ENCODE results near the gene PEAR1.
"Not testable (repeated sequence)": the region's sequence is repeated elsewhere in the genome, so short reads cannot be mapped to it uniquely, and the experiment has no call there.

Gene PEAR1

DNA sequence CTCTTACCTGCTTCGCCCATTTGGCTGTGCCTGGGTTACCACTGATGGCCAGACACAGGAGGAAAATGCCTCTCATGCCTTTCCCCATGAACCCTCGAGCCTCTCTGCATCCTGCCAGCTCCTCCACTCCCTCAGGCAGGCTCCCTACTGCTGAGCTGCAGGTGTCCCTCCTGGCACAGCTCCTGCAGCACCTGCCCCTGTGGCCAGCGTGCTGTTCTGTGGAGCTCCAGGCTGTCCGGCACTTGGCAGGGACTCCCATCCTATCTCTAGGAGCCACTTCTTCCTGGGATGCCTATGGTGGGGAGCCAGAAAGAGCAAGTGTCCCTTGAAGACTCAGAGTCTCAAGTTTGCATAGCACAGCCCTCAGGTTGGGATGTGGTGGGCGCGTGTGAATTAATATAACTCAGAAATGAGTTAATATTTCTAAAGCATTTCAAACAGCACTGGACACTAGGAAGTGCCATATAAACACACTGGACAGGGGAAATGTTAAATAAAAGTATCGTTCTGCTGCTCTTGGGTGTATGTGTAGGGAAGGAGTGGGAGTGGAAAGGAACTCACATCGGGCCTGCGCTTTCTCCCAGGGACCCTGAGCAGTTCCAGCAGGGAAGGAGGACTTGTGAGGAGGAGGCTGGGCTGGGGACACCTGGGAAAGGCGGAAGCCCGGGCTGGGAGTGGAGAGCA lies 29.6 kb downstream of the PEAR1 start:
- TF ChIP-seq POLR2A (IDR thresholded peaks at IDR 0.05; ENCODE audit: low read depth, low read length), result no peak
- TF ChIP-seq TAF1 (IDR thresholded peaks at IDR 0.05; ENCODE audit: low read depth, low read length), result no peak
- TF ChIP-seq POLR2AphosphoS5 (IDR thresholded peaks at IDR 0.05; ENCODE audit: low read depth, low read length), result no peak
- TF ChIP-seq POU2F2 (IDR thresholded peaks at IDR 0.05; ENCODE audit: low read depth, low read length), result no peak
- TF ChIP-seq PAX5 (IDR thresholded peaks at IDR 0.05; ENCODE audit: insufficient read depth, low read length, severe bottlenecking), result no peak
- TF ChIP-seq SPI1 (IDR thresholded peaks at IDR 0.05; ENCODE audit: low read depth, low read length), result no peak
- FAIRE-seq, result no peak
- no peak for DNase-seq (ENCODE audit: insufficient read length, low spot score)

DNA sequence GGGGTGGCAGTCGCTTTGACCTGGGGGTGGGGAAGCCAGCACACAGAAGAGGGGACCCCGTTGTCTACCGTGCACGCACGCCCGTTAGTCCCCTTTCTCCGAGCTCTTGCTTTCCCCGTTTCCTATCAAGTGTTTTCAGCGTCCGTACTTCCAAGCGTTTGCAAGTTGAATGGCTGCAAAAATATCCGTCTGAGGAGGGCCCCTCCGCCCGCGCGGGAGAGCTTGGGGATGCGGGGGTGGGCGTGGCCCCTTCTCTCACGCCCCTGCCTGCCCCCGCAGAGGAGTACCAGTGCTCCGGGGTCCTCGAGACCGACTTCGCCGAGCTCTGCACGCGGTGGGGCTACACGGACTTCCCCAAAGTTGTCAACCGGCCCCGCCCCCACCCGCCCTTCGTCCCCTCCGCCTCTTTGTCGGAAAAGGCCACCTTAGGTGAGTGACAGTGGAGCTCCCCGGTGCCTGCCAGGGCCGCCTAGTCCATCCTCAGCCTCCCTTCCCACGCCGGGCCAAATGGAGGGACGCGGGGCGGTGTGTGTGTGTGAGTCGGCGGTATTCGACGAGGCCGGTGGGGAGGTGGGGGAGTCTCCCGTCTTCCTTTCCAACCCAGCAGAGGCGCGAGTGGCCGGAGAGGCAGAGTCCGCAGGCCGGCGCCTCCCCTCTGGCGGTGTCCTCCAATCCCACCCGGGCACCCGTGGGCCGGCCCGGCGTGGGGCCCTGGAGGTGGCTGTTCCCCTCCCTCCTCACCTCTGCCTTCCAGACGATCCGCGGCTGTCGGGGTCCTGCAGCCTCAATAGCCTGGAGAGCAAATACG lies 30.4 kb downstream of the PEAR1 start:
- no peak for TF ChIP-seq POU2F2 (IDR thresholded peaks at IDR 0.05; ENCODE audit: low read depth, low read length)
- no peak for TF ChIP-seq POLR2AphosphoS5 (IDR thresholded peaks at IDR 0.05; ENCODE audit: low read depth, low read length)
- TF ChIP-seq SPI1 (IDR thresholded peaks at IDR 0.05; ENCODE audit: low read depth, low read length), result no peak
- no peak for TF ChIP-seq PAX5 (IDR thresholded peaks at IDR 0.05; ENCODE audit: insufficient read depth, low read length, severe bottlenecking)
- TF ChIP-seq POLR2A (IDR thresholded peaks at IDR 0.05; ENCODE audit: low read depth, low read length), result no peak
- no peak for TF ChIP-seq TAF1 (IDR thresholded peaks at IDR 0.05; ENCODE audit: low read depth, low read length)
- FAIRE-seq (no peak), DNase-seq (ENCODE audit: insufficient read length, low spot score) (no peak)

DNA sequence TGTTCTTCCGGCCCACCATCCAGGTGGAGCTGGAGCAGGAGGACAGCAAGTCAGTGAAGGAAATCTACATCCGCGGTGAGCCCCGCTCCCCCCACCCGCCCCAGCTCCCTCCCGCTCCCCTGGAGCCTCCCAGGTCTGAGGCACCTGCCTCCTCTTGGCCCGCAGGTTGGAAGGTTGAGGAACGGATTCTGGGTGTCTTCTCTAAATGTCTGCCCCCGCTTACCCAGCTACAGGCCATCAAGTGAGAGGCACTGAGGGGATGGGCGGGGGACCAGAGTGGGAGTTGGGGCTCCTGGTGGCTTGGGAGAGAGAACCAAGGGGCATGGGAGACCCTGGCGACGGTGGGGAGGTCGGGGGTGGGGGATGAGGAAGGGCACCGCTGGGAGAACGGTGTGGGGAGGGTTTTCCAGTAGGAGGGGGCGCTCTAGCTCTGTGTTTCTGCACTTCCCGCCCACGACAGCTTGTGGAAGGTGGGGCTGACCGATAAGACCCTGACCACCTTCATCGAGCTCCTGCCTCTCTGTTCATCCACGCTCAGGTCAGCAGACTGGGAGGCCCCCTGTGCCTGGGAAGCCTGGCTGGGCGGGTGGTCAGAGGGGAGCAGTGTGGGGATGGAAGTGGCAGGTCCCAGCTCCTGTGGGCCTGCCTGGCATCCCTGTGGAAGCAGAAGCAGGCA lies 31.1 kb downstream of the PEAR1 start:
- no peak for TF ChIP-seq PAX5 (IDR thresholded peaks at IDR 0.05; ENCODE audit: insufficient read depth, low read length, severe bottlenecking)
- no peak for TF ChIP-seq POU2F2 (IDR thresholded peaks at IDR 0.05; ENCODE audit: low read depth, low read length)
- TF ChIP-seq SPI1 (IDR thresholded peaks at IDR 0.05; ENCODE audit: low read depth, low read length), result no peak
- no peak for TF ChIP-seq POLR2AphosphoS5 (IDR thresholded peaks at IDR 0.05; ENCODE audit: low read depth, low read length)
- TF ChIP-seq POLR2A (IDR thresholded peaks at IDR 0.05; ENCODE audit: low read depth, low read length), result no peak
- TF ChIP-seq TAF1 (IDR thresholded peaks at IDR 0.05; ENCODE audit: low read depth, low read length), result no peak
- no peak for DNase-seq (ENCODE audit: insufficient read length, low spot score)
- FAIRE-seq, result no peak

DNA sequence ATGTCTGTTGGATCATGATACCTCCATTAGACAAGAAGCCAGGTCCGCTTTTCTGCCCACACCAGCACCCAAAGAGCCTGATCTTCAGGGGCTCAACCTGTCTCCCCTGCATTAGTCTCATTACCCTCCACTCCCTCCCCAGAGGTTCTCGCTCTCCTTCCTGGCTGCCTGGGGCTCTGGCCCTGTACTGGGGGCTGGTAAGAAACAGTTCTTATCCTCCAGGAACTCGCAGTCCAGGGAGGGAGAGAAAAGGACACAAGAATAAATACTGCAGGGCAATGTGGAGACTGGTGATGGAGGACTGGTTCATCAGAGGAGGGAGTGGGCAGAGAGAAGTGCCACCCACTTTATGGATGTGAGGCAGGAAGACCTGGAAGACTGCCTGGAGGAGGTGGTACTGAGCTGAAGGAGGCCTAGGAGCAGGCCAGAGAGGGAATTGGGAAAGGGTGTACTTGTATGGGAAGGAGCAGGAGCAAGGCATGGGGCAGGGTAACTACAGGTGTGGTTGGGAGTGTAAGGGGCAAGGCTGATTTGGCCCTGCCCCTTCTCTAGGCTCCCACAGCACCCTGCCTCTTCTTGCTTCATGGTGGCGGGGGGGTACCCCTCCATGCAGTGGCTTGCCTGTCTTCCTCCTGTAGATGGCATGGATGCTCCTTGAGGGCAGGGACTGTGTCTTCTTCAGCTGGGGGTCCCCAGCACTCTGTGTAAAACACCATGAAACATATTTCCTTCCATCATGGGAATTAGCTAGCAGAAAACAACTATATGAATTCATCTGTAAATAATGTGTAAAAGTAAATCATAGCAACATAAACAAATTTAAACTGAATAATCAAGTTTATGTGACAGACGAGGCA lies 31.9 kb downstream of the PEAR1 start:
- DNase-seq (ENCODE audit: insufficient read length, low spot score) (no peak), FAIRE-seq (no peak)
- no peak for TF ChIP-seq TAF1 (IDR thresholded peaks at IDR 0.05; ENCODE audit: low read depth, low read length)
- TF ChIP-seq POLR2A (IDR thresholded peaks at IDR 0.05; ENCODE audit: low read depth, low read length), result no peak
- no peak for TF ChIP-seq PAX5 (IDR thresholded peaks at IDR 0.05; ENCODE audit: insufficient read depth, low read length, severe bottlenecking)
- TF ChIP-seq POU2F2 (IDR thresholded peaks at IDR 0.05; ENCODE audit: low read depth, low read length), result no peak
- TF ChIP-seq POLR2AphosphoS5 (IDR thresholded peaks at IDR 0.05; ENCODE audit: low read depth, low read length), result no peak
- no peak for TF ChIP-seq SPI1 (IDR thresholded peaks at IDR 0.05; ENCODE audit: low read depth, low read length)

DNA sequence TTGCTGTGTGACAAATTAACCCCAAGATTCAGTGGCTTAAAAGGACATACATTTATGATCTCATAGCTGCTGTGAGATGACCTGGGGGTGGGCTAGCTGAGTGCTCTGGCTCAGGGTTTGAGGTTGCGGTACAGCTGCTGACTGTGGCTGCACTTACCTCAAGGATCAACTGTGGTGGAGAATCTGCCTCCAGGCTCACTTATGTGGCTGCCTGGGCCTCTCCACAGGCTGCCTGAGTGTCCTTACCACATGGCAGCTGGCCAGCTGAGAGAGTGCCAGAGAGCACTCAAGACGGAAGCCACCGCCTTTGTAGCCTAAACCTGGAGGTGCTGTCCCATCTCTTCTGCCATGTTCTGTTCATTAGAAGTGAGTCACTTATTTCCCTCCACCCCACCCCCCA lies 32.7 kb downstream of the PEAR1 start:
- FAIRE-seq, result no peak
- DNase-seq (ENCODE audit: insufficient read length, low spot score), result no peak

DNA sequence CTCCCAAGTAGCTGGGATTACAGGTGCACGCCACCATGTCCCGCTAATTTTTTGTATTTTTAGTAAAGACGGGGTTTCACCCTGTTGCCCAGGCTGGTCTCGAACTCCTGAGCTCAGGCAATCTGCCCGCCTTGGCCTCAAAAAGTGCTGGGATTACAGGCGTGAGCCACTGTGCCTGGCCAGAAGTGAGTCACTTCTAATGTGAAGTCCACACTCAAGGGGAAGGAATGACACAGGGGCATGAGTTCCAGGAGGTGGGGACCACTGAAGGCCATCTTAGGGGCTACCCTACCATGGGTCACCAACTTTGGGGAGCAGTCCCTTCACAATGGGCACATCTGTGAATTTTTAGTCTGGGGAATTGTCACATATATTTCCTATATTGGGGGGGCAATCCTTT lies 33.2 kb downstream of the PEAR1 start:
- not testable (repeated sequence) for FAIRE-seq

More for the DNA sequence above, 32.7 kb downstream of the PEAR1 start:
- TF ChIP-seq POLR2A (IDR thresholded peaks at IDR 0.05; ENCODE audit: low read depth, low read length) (no peak), SPI1 (IDR thresholded peaks at IDR 0.05; ENCODE audit: low read depth, low read length) (no peak), POLR2AphosphoS5 (IDR thresholded peaks at IDR 0.05; ENCODE audit: low read depth, low read length) (no peak), TAF1 (IDR thresholded peaks at IDR 0.05; ENCODE audit: low read depth, low read length) (no peak), PAX5 (IDR thresholded peaks at IDR 0.05; ENCODE audit: insufficient read depth, low read length, severe bottlenecking) (no peak), POU2F2 (IDR thresholded peaks at IDR 0.05; ENCODE audit: low read depth, low read length) (no peak)

DNA sequence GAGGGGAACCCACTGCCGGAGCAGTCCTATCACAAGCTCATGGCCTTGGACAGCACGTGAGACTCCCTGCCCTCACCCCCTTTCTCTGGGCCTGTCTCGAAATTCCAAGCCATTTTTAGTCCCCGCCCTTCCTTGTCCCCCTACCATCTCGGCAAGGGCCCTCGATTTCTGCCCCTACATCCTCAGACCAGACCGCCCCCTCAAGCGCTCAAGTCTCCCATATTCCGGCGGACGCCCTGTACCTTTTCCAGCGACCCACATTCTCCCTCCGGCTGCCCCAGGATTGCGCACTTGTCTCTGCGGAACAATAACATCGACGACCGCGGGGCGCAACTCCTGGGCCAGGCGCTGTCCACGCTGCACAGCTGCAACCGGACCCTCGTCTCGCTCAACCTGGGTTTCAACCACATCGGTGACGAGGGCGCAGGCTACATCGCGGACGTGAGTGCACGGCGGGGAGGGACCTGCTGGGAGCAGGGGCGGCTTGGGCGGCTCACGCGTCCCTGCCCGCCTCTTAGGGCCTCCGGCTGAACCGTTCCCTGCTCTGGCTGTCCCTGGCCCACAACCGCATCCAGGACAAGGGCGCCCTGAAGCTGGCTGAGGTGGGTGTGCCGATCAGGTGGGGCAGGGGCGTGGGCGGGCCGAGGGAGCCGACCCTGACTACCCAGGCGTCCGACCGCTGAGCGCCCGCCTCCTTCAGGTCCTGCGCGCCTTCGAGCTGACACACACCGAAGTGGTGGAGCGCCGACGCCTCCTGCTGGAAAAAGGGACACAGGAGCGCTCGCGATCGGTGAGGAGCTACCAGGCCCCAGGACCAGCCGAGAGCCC lies 33.9 kb downstream of the PEAR1 start:
- TF ChIP-seq POU2F2 (IDR thresholded peaks at IDR 0.05; ENCODE audit: low read depth, low read length) (no peak), POLR2AphosphoS5 (IDR thresholded peaks at IDR 0.05; ENCODE audit: low read depth, low read length) (no peak), PAX5 (IDR thresholded peaks at IDR 0.05; ENCODE audit: insufficient read depth, low read length, severe bottlenecking) (no peak), TAF1 (IDR thresholded peaks at IDR 0.05; ENCODE audit: low read depth, low read length) (no peak), POLR2A (IDR thresholded peaks at IDR 0.05; ENCODE audit: low read depth, low read length) (no peak), SPI1 (IDR thresholded peaks at IDR 0.05; ENCODE audit: low read depth, low read length) (no peak)
- FAIRE-seq (peak; percentile 89), DNase-seq (ENCODE audit: insufficient read length, low spot score) (peak; percentile 69)

More for the DNA sequence above, 33.2 kb downstream of the PEAR1 start:
- DNase-seq (ENCODE audit: insufficient read length, low spot score), result not testable (repeated sequence)

DNA sequence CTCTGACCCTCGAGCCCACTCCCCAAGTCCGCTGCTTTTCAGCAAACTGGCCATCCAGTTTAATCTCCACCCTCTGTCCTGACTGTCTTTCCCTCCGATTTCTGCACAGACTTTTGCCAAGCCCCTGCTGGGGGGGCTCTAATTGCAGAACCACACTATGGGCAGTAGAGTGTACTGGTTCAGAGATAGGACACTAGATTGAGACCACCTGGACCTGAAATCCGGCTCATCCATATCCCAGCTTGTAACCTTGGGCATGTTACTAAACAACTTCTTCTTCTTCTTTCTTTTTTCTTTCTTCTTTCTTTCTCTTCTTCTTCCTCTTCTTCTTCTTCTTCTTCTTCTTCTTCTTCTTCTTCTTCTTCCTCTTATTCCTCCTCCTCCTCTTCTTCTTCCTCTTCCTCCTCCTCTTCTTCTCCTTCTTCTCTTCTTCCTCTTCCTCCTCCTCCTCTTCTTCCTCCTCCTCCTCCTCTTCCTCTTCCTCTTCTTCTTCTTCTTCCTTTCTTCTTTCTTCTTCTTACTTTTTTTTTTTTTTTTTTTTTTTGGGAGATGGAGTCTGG lies 34.6 kb downstream of the PEAR1 start:
- FAIRE-seq (no peak), DNase-seq (ENCODE audit: insufficient read length, low spot score) (no peak)
- TF ChIP-seq POU2F2 (IDR thresholded peaks at IDR 0.05; ENCODE audit: low read depth, low read length), result no peak
- TF ChIP-seq POLR2AphosphoS5 (IDR thresholded peaks at IDR 0.05; ENCODE audit: low read depth, low read length), result no peak
- TF ChIP-seq PAX5 (IDR thresholded peaks at IDR 0.05; ENCODE audit: insufficient read depth, low read length, severe bottlenecking), result no peak
- no peak for TF ChIP-seq TAF1 (IDR thresholded peaks at IDR 0.05; ENCODE audit: low read depth, low read length)
- TF ChIP-seq SPI1 (IDR thresholded peaks at IDR 0.05; ENCODE audit: low read depth, low read length), result no peak
- TF ChIP-seq POLR2A (IDR thresholded peaks at IDR 0.05; ENCODE audit: low read depth, low read length), result no peak
